HL-60 (cell line): Measurements from ENCODE around the gene SMAP1.
"Not testable (repeated sequence)": the region's sequence is repeated elsewhere in the genome, so short reads cannot be mapped to it uniquely, and the experiment has no call there.

ENCODE experiments used
- DNase-seq, 2 experiments: peaks; one replicate each; pipeline ENCODE4 v3.0.0-alpha.2; 2010 to 2020; ENCODE audit warnings: low read depth in 1 of 2, low spot score in 1 of 2
- H3K27ac ChIP-seq: fragments of 250-450 bp; sonication (Bioruptor Pico); replicated peaks from 2 replicates; pipeline ENCODE4 v1.5.1; 2020; ENCODE audit warnings: mild to moderate bottlenecking, moderate library complexity
- H3K27me3 ChIP-seq: fragments of 250-450 bp; sonication (Bioruptor Pico); 2 replicates; pipeline ENCODE4 v1.5.1; 2021; ENCODE audit warnings: mild to moderate bottlenecking, moderate library complexity; ENCODE audit not compliant: insufficient read depth, poor library complexity, severe bottlenecking
- H3K4me3 ChIP-seq: replicated peaks from 2 replicates; pipeline ENCODE4 v1.5.1; 2011; ENCODE audit warnings: mild to moderate bottlenecking, control low read depth, low read length; ENCODE audit not compliant: insufficient read depth
- CTCF ChIP-seq: IDR thresholded peaks from one replicate; pipeline ENCODE4 v1.5.1; 2011; ENCODE audit warnings: low read length, control low read depth, inconsistent platforms; ENCODE audit not compliant: insufficient read depth
- GABPA ChIP-seq: IDR thresholded peaks from 2 replicates; pipeline ENCODE4 v1.6.1; 2012; ENCODE audit warnings: low read depth
- POLR2AphosphoS5 ChIP-seq: IDR thresholded peaks from 2 replicates; pipeline ENCODE4 v1.6.1; 2012; ENCODE audit warnings: low read depth
- REST ChIP-seq: IDR thresholded peaks from 2 replicates; pipeline ENCODE4 v1.6.1; 2012; ENCODE audit warnings: low read depth; ENCODE audit not compliant: insufficient replicate concordance
- SPI1 ChIP-seq: IDR thresholded peaks from 2 replicates; pipeline ENCODE4 v1.6.1; 2012; ENCODE audit warnings: low read depth, mild to moderate bottlenecking, borderline replicate concordance

The SMAP1 gene

GRCh38 chr6:70764706-70765105 lies 97.0 kb downstream of the SMAP1 start:
- DNase-seq: no peak
- no peak overlapping the region for H3K4me3 ChIP-seq
- TF ChIP-seq POLR2AphosphoS5 (no peak), REST (no peak), CTCF (no peak), GABPA (no peak), SPI1 (no peak)
- no peak overlapping the region for H3K27ac ChIP-seq
- H3K27me3 ChIP-seq: no peaks in the 10 kb centered on the region

GRCh38 chr6:70771351-70771750 lies 103.7 kb downstream of the SMAP1 start:
- not testable (repeated sequence) for H3K27me3 ChIP-seq, H3K4me3 ChIP-seq, DNase-seq, H3K27ac ChIP-seq

GRCh38 chr6:70779934-70780333 lies 112.3 kb downstream of the SMAP1 start:
- no peak overlapping the region for H3K27ac ChIP-seq
- no peak for DNase-seq
- TF ChIP-seq POLR2AphosphoS5 (no peak), REST (no peak), SPI1 (no peak), CTCF (no peak), GABPA (no peak)
- no peaks in the 10 kb centered on the region for H3K27me3 ChIP-seq
- H3K4me3 ChIP-seq: no peak overlapping the region

- no peak overlapping the region for H3K4me3 ChIP-seq
- no peak for DNase-seq
- no peak for TF ChIP-seq REST
- no peak for TF ChIP-seq GABPA
- no peak for TF ChIP-seq POLR2AphosphoS5
- no peak for TF ChIP-seq CTCF
- TF ChIP-seq SPI1: no peak
- H3K27ac ChIP-seq: no peak overlapping the region
- no peaks in the 10 kb centered on the region for H3K27me3 ChIP-seq
These were observed 123.0 kb downstream of the SMAP1 start for GRCh38 chr6:70790483-70791224.
